COR-L47 (cell line): ENCODE data around the gene KLF11.
"Not testable (repeated sequence)": the region's sequence is repeated elsewhere in the genome, so short reads cannot be mapped to it uniquely, and the experiment has no call there.

Experiments used
- DNase-seq: peaks from one replicate; lab custom pipeline; 2025; lab: John Stamatoyannopoulos, UW

KLF11 gene

GRCh38 chr2:10085043-10085667, 41.8 kb downstream of the KLF11 start:
- no peak for DNase-seq

- no peak for DNase-seq
Observed at GRCh38 chr2:10085668-10086059, 42.3 kb downstream of the KLF11 start.

GRCh38 chr2:10086950-10087349, 43.6 kb downstream of the KLF11 start:
- DNase-seq, result no peak

- DNase-seq, result peak; percentile 29
Observed at GRCh38 chr2:10087360-10087759, 44.0 kb downstream of the KLF11 start.

- DNase-seq, result no peak
Observed at GRCh38 chr2:10089565-10090190, 46.3 kb downstream of the KLF11 start.

- DNase-seq, result no peak
Observed at GRCh38 chr2:10091182-10091888, 48.0 kb downstream of the KLF11 start.

GRCh38 chr2:10091889-10092244, 48.5 kb downstream of the KLF11 start:
- DNase-seq, result not testable (repeated sequence)

GRCh38 chr2:10094271-10094814, 51.0 kb downstream of the KLF11 start:
- peak; percentile 21 for DNase-seq

- no peak for DNase-seq
Observed at GRCh38 chr2:10095175-10095574, 51.8 kb downstream of the KLF11 start.

- DNase-seq, result no peak
Observed at GRCh38 chr2:10096641-10097040, 53.3 kb downstream of the KLF11 start.

- peak; percentile 60 for DNase-seq
Observed at GRCh38 chr2:10097352-10098148, 54.2 kb downstream of the KLF11 start.

- no peak for DNase-seq
Observed at GRCh38 chr2:10101491-10101890, 58.1 kb downstream of the KLF11 start.

- peak; percentile 52 for DNase-seq
Observed at GRCh38 chr2:10103179-10103578, 59.8 kb downstream of the KLF11 start.
